22Rv1 (cell line): ENCODE measurements around the gene ALDOA.

Source experiments
- ZFX ChIP-seq: fragments of 450-650 bp; IDR thresholded peaks from 2 replicates; pipeline ENCODE4 v1.6.1; 2017; ENCODE audit warnings: antibody characterized with exemption, borderline replicate concordance
- TF ChIP-seq, protein P1 (sequence below): fragments of 450-650 bp; IDR thresholded peaks from 2 replicates; pipeline ENCODE4 v1.5.1; 2017; ENCODE audit warnings: mild to moderate bottlenecking

DNA sequence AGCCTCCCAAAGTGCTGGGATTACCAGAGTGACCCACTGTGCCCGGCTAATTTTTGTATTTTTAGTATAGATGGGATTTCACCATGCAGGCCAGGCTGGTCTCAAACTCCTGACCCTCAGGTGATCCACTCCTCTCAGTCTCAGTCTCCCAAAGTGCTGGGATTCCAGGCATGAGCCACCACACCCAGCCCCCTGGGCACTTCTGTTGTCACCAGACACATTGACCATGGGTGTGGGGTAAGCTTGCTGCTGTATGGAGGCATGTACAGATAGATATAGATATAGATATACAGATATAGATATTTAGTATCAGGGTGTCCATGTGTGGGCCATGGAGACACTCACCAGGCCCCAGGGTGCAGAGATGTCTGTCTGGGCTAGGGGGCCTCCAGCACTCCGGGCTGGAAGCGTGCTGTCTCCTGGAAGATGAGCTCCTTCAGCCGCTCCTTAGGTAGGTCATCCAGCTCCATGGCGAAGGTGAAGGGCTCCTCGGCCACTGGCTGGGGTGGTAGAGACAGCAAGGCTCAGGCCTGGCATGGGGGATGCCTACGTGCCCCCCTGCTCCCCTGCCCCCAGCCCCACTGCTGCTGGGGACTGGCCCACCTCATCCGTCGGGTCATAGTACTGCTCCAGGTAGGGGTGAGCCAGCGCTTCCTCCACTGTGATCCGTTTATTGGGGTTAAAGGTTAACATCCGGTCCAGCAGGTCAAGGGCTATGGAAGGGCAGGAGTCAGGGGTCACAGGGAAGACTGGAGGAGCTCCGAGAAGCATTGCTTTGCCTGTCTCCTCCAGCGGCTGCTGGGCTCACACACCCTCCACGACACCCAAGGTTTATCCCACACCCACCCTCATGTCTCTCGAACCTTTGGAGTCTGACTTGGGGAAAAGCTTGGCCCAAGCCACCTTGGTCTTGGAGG, 51.0 kb downstream of the ALDOA start:
- TF ChIP-seq, protein P1, sequence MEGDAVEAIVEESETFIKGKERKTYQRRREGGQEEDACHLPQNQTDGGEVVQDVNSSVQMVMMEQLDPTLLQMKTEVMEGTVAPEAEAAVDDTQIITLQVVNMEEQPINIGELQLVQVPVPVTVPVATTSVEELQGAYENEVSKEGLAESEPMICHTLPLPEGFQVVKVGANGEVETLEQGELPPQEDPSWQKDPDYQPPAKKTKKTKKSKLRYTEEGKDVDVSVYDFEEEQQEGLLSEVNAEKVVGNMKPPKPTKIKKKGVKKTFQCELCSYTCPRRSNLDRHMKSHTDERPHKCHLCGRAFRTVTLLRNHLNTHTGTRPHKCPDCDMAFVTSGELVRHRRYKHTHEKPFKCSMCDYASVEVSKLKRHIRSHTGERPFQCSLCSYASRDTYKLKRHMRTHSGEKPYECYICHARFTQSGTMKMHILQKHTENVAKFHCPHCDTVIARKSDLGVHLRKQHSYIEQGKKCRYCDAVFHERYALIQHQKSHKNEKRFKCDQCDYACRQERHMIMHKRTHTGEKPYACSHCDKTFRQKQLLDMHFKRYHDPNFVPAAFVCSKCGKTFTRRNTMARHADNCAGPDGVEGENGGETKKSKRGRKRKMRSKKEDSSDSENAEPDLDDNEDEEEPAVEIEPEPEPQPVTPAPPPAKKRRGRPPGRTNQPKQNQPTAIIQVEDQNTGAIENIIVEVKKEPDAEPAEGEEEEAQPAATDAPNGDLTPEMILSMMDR = no peak
- no peak for TF ChIP-seq ZFX
